ENCODE data around the gene GTF2H4.
"Not testable (repeated sequence)": the region's sequence is repeated elsewhere in the genome, so short reads cannot be mapped to it uniquely, and the experiment has no call there.

The GTF2H4 gene

DNA sequence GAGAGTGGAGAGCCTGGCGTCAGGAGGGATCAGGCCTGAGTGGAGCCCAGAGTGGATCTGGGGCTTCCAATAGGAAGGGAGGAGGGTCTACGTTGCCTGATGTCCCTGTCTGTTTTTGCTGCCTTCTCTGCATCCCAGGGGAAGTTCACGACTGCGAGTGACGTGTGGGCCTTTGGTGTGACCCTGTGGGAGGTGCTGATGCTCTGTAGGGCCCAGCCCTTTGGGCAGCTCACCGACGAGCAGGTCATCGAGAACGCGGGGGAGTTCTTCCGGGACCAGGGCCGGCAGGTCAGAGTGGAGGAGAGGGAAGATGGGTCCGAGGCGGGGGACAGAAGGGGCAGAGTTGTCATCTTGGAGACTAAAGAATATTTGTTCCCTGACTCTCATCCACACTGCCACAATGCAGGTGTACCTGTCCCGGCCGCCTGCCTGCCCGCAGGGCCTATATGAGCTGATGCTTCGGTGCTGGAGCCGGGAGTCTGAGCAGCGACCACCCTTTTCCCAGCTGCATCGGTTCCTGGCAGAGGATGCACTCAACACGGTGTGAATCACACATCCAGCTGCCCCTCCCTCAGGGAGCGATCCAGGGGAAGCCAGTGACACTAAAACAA, 9.2 kb upstream of the GTF2H4 start:
- TF ChIP-seq, protein P1, sequence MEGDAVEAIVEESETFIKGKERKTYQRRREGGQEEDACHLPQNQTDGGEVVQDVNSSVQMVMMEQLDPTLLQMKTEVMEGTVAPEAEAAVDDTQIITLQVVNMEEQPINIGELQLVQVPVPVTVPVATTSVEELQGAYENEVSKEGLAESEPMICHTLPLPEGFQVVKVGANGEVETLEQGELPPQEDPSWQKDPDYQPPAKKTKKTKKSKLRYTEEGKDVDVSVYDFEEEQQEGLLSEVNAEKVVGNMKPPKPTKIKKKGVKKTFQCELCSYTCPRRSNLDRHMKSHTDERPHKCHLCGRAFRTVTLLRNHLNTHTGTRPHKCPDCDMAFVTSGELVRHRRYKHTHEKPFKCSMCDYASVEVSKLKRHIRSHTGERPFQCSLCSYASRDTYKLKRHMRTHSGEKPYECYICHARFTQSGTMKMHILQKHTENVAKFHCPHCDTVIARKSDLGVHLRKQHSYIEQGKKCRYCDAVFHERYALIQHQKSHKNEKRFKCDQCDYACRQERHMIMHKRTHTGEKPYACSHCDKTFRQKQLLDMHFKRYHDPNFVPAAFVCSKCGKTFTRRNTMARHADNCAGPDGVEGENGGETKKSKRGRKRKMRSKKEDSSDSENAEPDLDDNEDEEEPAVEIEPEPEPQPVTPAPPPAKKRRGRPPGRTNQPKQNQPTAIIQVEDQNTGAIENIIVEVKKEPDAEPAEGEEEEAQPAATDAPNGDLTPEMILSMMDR (IDR thresholded peaks at IDR 0.05; ENCODE audit: insufficient read depth, low read length, missing control alignments) = no peak
- H3K4me3 ChIP-seq (ENCODE audit: low read depth, low read length) = no peak overlapping the region
- ChIA-PET POLR2A (no interaction called here), CTCF (interaction anchor here (1.2 to 24.2 kb wide), 4 partner anchors 10 to 177 kb away, joined by 5 to 1346 read pairs (median 6); partner anchors contain the start of gene VARS2)
- no peak for DNase-seq (ENCODE audit: low read depth, low spot score)

DNA sequence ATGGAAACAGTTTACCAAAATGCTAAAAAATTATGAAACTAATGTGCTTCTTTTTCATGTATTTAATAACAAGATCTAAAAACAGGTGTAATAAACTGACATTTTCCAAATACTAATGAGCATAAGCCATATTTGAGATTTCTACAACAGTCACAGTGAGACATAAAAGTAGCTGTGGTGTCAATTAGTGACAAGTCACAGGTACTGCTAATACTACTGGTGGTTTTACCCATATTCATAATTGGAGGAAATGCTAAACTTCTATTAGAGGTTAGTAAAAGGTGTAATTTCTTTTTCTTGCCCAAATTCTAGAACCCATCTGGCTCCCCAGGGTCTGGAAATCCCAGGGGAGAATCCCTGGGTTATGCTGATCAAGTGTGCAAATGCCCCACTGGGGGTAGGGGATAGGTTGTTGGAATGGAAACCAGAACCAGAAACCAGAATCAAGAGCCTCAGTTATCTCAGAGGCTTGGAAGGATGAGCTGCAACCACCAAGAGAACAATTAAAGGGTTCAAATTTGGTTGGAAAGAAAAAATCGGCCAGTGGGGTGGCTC, 7.1 kb upstream of the GTF2H4 start:
- CTCF ChIA-PET = interaction anchor here (6.6 to 24.2 kb wide), 2 partner anchors 14 to 175 kb away, joined by 47 to 1346 read pairs; partner anchors contain the start of gene VARS2
- TF ChIP-seq, protein P1 (IDR thresholded peaks at IDR 0.05; ENCODE audit: insufficient read depth, low read length, missing control alignments) = no peak
- no peak for DNase-seq (ENCODE audit: low read depth, low spot score)
- POLR2A ChIA-PET = no interaction called here
- H3K4me3 ChIP-seq (ENCODE audit: low read depth, low read length) = no peak overlapping the region

DNA sequence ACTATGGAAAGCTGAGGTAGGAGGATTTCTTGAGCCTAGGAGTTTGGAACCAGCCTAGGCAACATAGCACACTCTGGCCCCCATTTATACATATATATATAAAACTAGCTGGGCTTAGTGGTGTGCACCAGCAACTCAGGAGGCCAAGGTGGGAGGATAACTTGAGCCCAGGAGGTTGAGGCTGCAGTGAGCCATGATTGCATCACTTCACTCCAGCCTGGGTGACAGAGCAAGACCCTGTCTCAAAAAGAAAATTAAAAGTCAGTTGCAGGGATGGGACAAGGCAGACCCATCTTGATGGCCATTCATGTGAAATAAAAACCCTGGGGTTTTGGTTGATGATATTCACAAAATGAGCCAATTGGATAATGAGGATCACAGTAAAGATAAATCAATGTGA, 6.6 kb upstream of the GTF2H4 start:
- TF ChIP-seq, protein P1 (IDR thresholded peaks at IDR 0.05; ENCODE audit: insufficient read depth, low read length, missing control alignments) = no peak
- DNase-seq (ENCODE audit: low read depth, low spot score) = no peak
- CTCF ChIA-PET = interaction anchor here (0.8 to 24.2 kb wide), 3 partner anchors 12 to 174 kb away, joined by 3 to 1346 read pairs (median 47); partner anchors contain the start of gene VARS2
- H3K4me3 ChIP-seq (ENCODE audit: low read depth, low read length) = no peak overlapping the region
- POLR2A ChIA-PET = no interaction called here

DNA sequence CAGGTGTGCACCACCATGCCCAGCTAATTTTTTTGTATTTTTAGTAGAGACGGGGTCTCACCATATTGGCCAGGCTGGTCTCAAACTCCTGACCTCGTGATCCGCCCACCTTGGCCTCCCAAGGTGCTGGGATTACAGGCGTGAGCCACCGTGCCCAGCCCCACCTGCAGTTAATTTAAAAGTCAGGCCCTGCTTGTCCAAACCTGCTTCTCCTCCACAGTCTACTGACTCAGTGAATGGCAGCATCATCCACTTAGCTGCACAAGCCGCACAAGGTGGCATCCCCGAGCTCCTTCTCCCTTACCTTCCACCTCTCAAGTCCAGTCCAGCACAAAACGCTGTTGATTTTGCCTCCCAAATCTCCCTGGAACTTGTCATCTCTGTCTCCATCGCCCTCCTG, 5.8 kb upstream of the GTF2H4 start:
- H3K4me3 ChIP-seq (ENCODE audit: low read depth, low read length); POLR2A ChIA-PET: not testable (repeated sequence)
- CTCF ChIA-PET = interaction anchor here (0.8 to 24.2 kb wide), 3 partner anchors 13 to 174 kb away, joined by 3 to 1346 read pairs (median 47); partner anchors contain the start of gene VARS2

DNA sequence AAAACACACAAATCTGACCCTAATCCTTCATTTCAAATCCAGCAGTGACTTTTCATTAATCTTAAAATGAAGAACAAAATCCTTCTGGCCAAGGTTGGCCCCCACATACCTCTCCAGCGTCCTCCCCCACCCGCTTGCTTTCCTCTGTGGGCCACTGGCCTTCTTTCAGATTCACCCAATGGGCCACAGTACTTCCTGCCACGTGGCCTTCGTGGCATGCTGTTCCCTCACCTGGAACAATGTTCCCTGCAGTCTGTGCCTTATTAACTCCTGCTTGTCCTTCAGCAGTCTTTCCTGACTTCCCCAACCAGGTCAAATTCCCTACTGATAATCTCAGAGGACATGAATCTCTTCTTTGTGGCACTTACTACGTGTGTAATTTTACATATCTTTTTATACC, 5.3 kb upstream of the GTF2H4 start:
- CTCF ChIA-PET = interaction anchor here (6.6 to 24.2 kb wide), 2 partner anchors 12 to 173 kb away, joined by 47 to 1346 read pairs; partner anchors contain the start of gene VARS2
- TF ChIP-seq, protein P1 (IDR thresholded peaks at IDR 0.05; ENCODE audit: insufficient read depth, low read length, missing control alignments) = no peak
- H3K4me3 ChIP-seq (ENCODE audit: low read depth, low read length) = no peak overlapping the region
- no peak for DNase-seq (ENCODE audit: low read depth, low spot score)
- POLR2A ChIA-PET = no interaction called here

More for the DNA sequence above, 5.8 kb upstream of the GTF2H4 start:
- not testable (repeated sequence) for DNase-seq (ENCODE audit: low read depth, low spot score)

DNA sequence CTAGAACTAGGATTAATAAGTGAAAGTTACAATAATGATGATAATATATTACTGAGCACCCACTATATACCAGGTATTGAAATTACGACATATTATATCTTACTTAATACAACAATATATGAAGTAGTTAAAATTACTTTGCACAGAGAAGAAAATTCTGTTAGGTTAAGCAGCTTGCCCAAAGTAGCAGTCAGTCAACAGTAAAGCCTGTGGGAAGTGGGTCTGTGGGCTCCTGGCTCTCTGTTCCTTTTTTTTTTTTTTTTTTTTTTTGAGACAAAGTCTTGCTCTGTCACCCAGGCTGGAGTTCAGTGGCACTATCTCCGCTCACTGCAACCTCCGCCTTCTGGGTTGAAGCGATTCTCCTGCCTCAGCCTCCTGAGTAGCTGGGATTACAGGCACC, 4.8 kb upstream of the GTF2H4 start:
- DNase-seq (ENCODE audit: low read depth, low spot score) = no peak
- ChIA-PET POLR2A (no interaction called here), CTCF (interaction anchor here (6.6 to 24.2 kb wide), 2 partner anchors 12 to 172 kb away, joined by 47 to 1346 read pairs; partner anchors contain the start of gene VARS2)
- TF ChIP-seq, protein P1 (IDR thresholded peaks at IDR 0.05; ENCODE audit: insufficient read depth, low read length, missing control alignments) = no peak
- H3K4me3 ChIP-seq (ENCODE audit: low read depth, low read length) = no peak overlapping the region

DNA sequence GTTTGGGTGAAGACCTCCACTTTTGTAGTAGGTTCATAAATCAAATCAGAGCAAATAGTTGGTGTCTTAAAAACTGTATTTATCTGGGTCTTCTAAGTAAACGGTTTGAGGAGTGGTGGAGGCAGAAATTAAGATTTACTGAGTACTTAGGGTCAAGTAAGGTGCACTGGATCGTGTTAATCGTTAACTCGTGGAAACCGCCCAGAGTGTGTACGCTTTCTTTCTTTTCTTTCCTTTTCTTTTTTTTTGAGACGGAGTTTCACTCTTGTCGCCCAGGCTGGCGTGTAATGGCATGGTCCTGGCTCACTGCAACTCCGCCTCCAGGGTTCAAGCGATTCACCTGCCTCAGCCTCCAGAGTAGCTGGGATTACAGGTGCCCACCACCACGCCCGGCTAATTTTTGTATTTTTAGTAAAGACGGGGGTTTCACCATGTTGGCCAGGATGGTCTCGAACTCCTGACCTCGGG, 683 bp upstream of the GTF2H4 start:
- ChIA-PET CTCF (interaction anchor here (0.6 to 24.2 kb wide), 8 partner anchors 8 to 168 kb away, joined by 4 to 1346 read pairs (median 7); partner anchors contain the start of gene VARS2), POLR2A (interaction anchor here (0.6 kb wide), 1 partner anchor 85 kb away, joined by 3 read pairs; no protein-coding TSS in a partner anchor)
- DNase-seq (ENCODE audit: low read depth, low spot score) = not testable (repeated sequence)
- H3K4me3 ChIP-seq (ENCODE audit: low read depth, low read length) = peak overlapping the region; percentile 89
